NK-92 (cell line): Measurements from ENCODE around the gene ING3.
A peak's percentile ranks its signal among the peaks of the same experiment; 100 is the strongest.

Experiments
- DNase-seq: peaks from one replicate; lab custom pipeline; 2025; ENCODE audit not compliant: unreplicated experiment; lab: John Stamatoyannopoulos, UW

Gene ING3

GRCh38 chr7:120950539-120951308 is at the start of gene ING3:
Gene ING3 (plus strand): TSS chr7:120950777. CDS start chr7:120950897, 120 bp downstream.
- DNase-seq, result peak; percentile 86

GRCh38 chr7:120915314-120916105 is 35.1 kb upstream of the ING3 start:
- DNase-seq, result no peak

- DNase-seq, result no peak
Observed at GRCh38 chr7:120916121-120916520, 34.5 kb upstream of the ING3 start.

GRCh38 chr7:120916538-120916937 is 34.0 kb upstream of the ING3 start:
- no peak for DNase-seq

GRCh38 chr7:120919466-120919865 is 31.1 kb upstream of the ING3 start:
- DNase-seq, result no peak

GRCh38 chr7:120920034-120920433 is 30.5 kb upstream of the ING3 start:
- no peak for DNase-seq

- DNase-seq, result no peak
Observed at GRCh38 chr7:120920591-120921274, 29.8 kb upstream of the ING3 start.

GRCh38 chr7:120924837-120925236 is 25.7 kb upstream of the ING3 start:
- DNase-seq, result no peak

- DNase-seq, result no peak
Observed at GRCh38 chr7:120925392-120925791, 25.2 kb upstream of the ING3 start.

- DNase-seq, result no peak
Observed at GRCh38 chr7:120926943-120927346, 23.6 kb upstream of the ING3 start.

- DNase-seq, result no peak
Observed at GRCh38 chr7:120927454-120928103, 23.0 kb upstream of the ING3 start.

- no peak for DNase-seq
Observed at GRCh38 chr7:120931243-120931642, 19.3 kb upstream of the ING3 start.

GRCh38 chr7:120933475-120933874 is 17.1 kb upstream of the ING3 start:
- no peak for DNase-seq

GRCh38 chr7:120939345-120939744 is 11.2 kb upstream of the ING3 start:
- no peak for DNase-seq

GRCh38 chr7:120941064-120941463 is 9.5 kb upstream of the ING3 start:
- no peak for DNase-seq

GRCh38 chr7:120941856-120942255 is 8.7 kb upstream of the ING3 start:
- DNase-seq, result no peak

- DNase-seq, result no peak
Observed at GRCh38 chr7:120942861-120943260, 7.7 kb upstream of the ING3 start.

- no peak for DNase-seq
Observed at GRCh38 chr7:120944826-120945562, 5.6 kb upstream of the ING3 start.

- DNase-seq, result no peak
Observed at GRCh38 chr7:120947980-120948379, 2.6 kb upstream of the ING3 start.

- DNase-seq, result no peak
Observed at GRCh38 chr7:120949393-120949911, 1.1 kb upstream of the ING3 start.
